Left lung (tissue), 10 donors: ENCODE measurements around the gene EZH1. TPM values are rescaled to one million over a fixed set of nuclear protein-coding genes. Genes with fewer than 3 reads are reported as not detected.
"Not testable (repeated sequence)": the region's sequence is repeated elsewhere in the genome, so short reads cannot be mapped to it uniquely, and the experiment has no call there.

Source experiments
- ATAC-seq: fragments of 200-7000 bp; cut with Tn5 transposase; one replicate; pipeline ENCODE4 v1.9.1; 2020; ENCODE audit warnings: moderate library complexity
- DNase-seq, 4 donors: peaks; one replicate each; pipeline ENCODE4 v3.0.0-alpha.2; 2013 to 2020
- H3K27ac ChIP-seq, 2 donors: fragments of 200-600 bp; sonication (generic) in 1 of 2; one replicate each; pipeline versions ENCODE4 v1.5.0 to v1.8.0; 2020 to 2021
- H3K27me3 ChIP-seq, 2 donors: fragments of 200-600 bp; sonication (generic) in 1 of 2; one replicate each; pipeline versions ENCODE4 v1.5.0 to v1.8.0; 2020 to 2021
- H3K36me3 ChIP-seq, 2 donors: fragments of 200-600 bp; sonication (generic) in 1 of 2; one replicate each; pipeline versions ENCODE4 v1.5.0 to v1.8.0; 2020 to 2021
- H3K4me1 ChIP-seq, 2 donors: fragments of 200-600 bp; one replicate each; pipeline ENCODE4 v1.8.0; 2021
- H3K4me3 ChIP-seq, 2 donors: fragments of 200-600 bp; sonication (generic) in 1 of 2; one replicate each; pipeline versions ENCODE4 v1.5.0 to v1.8.0; 2020 to 2021; ENCODE audit warnings: mild to moderate bottlenecking in 1 of 2
- H3K9me3 ChIP-seq, 2 donors: fragments of 200-600 bp; sonication (generic) in 1 of 2; one replicate each; pipeline versions ENCODE4 v1.5.0 to v1.8.0; 2020 to 2021
- CTCF ChIP-seq, 2 donors: fragments of 200-600 bp; sonication (generic) in 1 of 2; IDR thresholded peaks; one replicate each; pipeline versions ENCODE4 v1.5.0 to v1.8.0; 2021; ENCODE audit warnings: antibody characterized with exemption in 2 of 2
- intact Hi-C, 2 donors: fragments of 100-400 bp; cut with DNase I; formaldehyde crosslinking; loops; one replicate each; pipeline versions ENCODE4 v1.11.2 to v1.14.2; 2022
- polyA plus RNA-seq, 6 donors: library from polyadenylated mRNA; unstranded; fragments of 120-200 nt; gene quantifications; one replicate each; pipeline ENCODE4 v1.2.1, GENCODE V29; 2013; ENCODE audit not compliant: insufficient read length in 6 of 6
- total RNA-seq, 2 donors: library from RNA; stranded (reverse); fragmentation: NEBNext Ultra II Directional; extraction: Animal tissue kit (Norgen Biotek cat#: 25700); gene quantifications; one replicate each; pipeline ENCODE4 v1.2.1, GENCODE V29; 2021
- donor health status: DM: no; HTN: yes; CAD: no.
- donor health status: DM: no; HTN: no; CAD: no.

EZH1 gene
- total and polyA plus RNA-seq, 8 donors = 31.5 to 45.9 (median 36.8) TPM

GRCh38 chr17:42670789-42671657 lies 73.8 kb downstream of the EZH1 start:
- H3K27me3 ChIP-seq = peaks cover 0 to 70% of the 10 kb centered on the region in 2 donors
- TF ChIP-seq CTCF (IDR thresholded peaks at IDR 0.05) = no peak
- H3K4me3 ChIP-seq = peak overlapping the region in 1 of 2 donors; percentile 20
- no peaks in the 10 kb centered on the region for H3K9me3 ChIP-seq
- no peak for DNase-seq
- peaks cover 30 to 68% of the 10 kb centered on the region in 2 donors for H3K4me1 ChIP-seq
- H3K27ac ChIP-seq = no peak overlapping the region
- no peak for ATAC-seq
- intact Hi-C loops = no loop called here
- peaks cover 0 to 53% of the 10 kb centered on the region in 2 donors for H3K36me3 ChIP-seq

- Histone ChIP-seq H3K27me3 (peaks cover 0 to 61% of the 10 kb centered on the region in 2 donors), H3K27ac (no peak overlapping the region), H3K4me3 (peak overlapping the region in 1 of 2 donors; percentile 20), H3K36me3 (peaks cover 0 to 61% of the 10 kb centered on the region in 2 donors), H3K4me1 (peaks cover 26 to 60% of the 10 kb centered on the region in 2 donors), H3K9me3 (no peaks in the 10 kb centered on the region)
- intact Hi-C loops = no loop called here
- TF ChIP-seq CTCF (IDR thresholded peaks at IDR 0.05) = no peak
- DNase-seq (no peak), ATAC-seq (no peak)
Measured at GRCh38 chr17:42669977-42670788, 74.7 kb downstream of the EZH1 start.

- Histone ChIP-seq H3K36me3 (peaks cover 0 to 61% of the 10 kb centered on the region in 2 donors), H3K27ac (peak overlapping the region in 1 of 2 donors; percentile 13), H3K4me1 (peaks cover 23 to 55% of the 10 kb centered on the region in 2 donors), H3K9me3 (no peaks in the 10 kb centered on the region), H3K4me3 (no peak overlapping the region), H3K27me3 (peaks cover 0 to 56% of the 10 kb centered on the region in 2 donors)
- intact Hi-C loops = no loop called here
- ATAC-seq (no peak), DNase-seq (no peak)
- no peak for TF ChIP-seq CTCF (IDR thresholded peaks at IDR 0.05)
Measured at GRCh38 chr17:42669705-42669976, 75.2 kb downstream of the EZH1 start.

GRCh38 chr17:42667088-42667951 lies 77.5 kb downstream of the EZH1 start:
- Histone ChIP-seq H3K36me3 (peaks cover 0 to 53% of the 10 kb centered on the region in 2 donors), H3K4me1 (peaks cover 9 to 41% of the 10 kb centered on the region in 2 donors), H3K27me3 (peaks cover 0 to 33% of the 10 kb centered on the region in 2 donors), H3K9me3 (no peaks in the 10 kb centered on the region), H3K4me3 (no peak overlapping the region), H3K27ac (peak overlapping the region; percentile 53 to 55)
- TF ChIP-seq CTCF (IDR thresholded peaks at IDR 0.05) = no peak
- peak in 1 of 4 donors; percentile 67 for DNase-seq
- ATAC-seq = peak; percentile 92
- intact Hi-C loops = no loop called here

GRCh38 chr17:42666126-42666525 lies 78.7 kb downstream of the EZH1 start:
- Histone ChIP-seq H3K36me3 (peaks cover 0 to 41% of the 10 kb centered on the region in 2 donors), H3K4me1 (peaks cover 9 to 35% of the 10 kb centered on the region in 2 donors), H3K27me3 (peaks cover 0 to 21% of the 10 kb centered on the region in 2 donors)
- H3K9me3 ChIP-seq, ATAC-seq, intact Hi-C loops, DNase-seq, H3K4me3 ChIP-seq, H3K27ac ChIP-seq: not testable (repeated sequence)
